8988T (cell line): Measurements from ENCODE around the gene TMEM132C.

Source experiments
- DNase-seq: peaks from one replicate; pipeline ENCODE4 v3.0.0; 2011

Gene TMEM132C

DNA sequence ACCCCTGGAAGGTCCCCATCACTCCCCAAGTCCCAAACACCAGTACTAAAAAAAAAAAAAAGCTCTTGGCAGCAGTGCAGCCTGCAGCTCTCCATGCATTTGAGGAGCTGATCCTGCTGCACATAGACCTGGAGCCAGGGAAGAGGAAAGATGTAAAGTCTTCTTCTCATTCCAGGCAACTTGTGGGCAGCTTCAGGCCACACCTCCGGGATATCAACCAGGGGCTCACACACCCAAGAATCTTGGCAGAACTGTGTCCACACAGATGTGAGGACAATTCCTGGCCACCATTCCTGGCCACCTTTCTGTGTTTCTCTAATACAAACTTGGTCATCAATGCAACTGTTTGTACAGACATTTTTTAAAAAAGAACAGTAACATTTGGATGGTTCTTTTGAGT, 72.7 kb downstream of the TMEM132C start:
- DNase-seq, result no peak

DNA sequence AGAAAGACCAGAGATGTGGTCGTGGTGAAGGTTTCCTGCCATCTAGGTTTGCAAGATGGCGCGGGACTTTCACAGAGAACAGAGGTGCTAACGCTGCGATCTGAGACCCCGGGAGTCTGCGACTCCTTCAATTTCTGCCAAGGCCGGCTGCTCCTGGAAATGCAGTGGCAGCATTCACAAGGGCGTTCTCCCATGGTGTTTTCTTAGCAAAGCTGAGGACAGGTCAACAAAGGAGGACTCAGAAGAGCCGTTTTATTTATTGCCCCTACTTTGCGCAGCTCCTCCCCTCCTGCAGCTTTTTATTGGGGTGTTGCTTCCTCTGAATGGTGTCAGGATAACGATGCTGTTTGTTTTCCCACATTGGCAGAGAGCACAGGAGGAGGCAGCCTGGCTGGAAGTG, 86.3 kb downstream of the TMEM132C start:
- DNase-seq, result no peak

DNA sequence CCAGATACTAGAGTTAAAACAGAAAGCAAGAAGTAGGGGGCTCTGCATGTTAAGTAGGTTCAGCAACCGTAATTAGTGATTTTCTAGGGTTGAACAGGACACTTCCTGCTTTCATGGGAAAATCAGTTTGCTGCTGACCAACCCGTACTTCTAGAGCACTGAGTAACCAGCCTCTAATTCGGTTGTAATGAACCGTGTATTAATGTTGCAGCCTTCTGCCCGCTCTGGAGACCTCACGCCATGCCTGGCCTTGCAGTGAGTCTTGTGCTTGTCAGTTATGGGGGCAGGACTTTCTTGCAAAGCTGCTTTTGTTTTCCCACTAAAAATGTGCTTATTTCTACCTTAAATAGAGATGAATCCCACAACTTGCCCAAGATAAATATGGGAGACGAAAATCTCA, 89.6 kb downstream of the TMEM132C start:
- DNase-seq, result no peak

DNA sequence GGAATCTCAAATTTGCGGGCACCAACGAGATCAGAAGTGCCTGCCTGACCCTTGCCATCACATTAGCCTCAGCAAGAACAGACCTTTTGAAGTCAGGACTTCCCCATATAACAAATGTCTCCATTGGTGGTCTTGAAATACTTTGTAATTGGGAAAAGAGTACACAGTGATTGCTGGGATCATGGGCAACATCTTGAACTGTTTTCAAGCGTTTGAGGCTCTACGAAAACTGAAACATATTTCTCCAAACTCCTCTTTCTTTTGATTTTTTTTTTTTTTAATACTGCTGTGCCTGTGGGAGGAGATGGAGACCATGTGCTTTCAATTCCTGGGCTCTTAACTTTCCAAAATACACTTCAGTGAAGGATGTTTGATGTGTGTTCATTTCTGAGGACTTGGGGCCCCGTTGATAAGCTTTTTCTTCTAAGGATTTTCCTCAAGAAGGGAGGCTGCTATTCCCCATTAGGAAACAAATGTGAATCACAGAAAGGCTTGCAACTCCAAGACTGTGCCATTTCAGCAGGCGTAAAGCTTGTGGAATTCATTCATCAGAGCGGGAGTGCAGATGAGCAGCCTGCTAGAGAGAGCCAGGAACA, 94.5 kb downstream of the TMEM132C start:
- DNase-seq, result no peak

DNA sequence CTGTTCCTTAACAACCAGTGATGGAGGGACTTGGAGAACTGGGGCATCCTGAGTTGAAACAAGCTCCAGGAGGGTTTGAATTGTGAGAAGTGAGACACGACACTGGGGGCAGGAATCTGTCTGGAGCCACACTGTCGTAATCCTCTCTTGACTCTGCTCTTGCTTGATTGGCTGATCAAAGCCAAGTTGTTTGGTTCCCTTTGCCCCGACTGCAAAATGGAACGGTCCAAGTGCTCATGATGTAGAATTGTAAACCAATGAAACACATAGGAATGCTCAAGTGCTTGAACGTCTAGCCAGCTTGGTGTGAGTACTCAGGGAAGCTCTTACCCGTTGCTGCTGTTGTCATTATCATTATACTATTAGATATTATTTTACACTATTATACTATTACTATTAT, 98.1 kb downstream of the TMEM132C start:
- no peak for DNase-seq

DNA sequence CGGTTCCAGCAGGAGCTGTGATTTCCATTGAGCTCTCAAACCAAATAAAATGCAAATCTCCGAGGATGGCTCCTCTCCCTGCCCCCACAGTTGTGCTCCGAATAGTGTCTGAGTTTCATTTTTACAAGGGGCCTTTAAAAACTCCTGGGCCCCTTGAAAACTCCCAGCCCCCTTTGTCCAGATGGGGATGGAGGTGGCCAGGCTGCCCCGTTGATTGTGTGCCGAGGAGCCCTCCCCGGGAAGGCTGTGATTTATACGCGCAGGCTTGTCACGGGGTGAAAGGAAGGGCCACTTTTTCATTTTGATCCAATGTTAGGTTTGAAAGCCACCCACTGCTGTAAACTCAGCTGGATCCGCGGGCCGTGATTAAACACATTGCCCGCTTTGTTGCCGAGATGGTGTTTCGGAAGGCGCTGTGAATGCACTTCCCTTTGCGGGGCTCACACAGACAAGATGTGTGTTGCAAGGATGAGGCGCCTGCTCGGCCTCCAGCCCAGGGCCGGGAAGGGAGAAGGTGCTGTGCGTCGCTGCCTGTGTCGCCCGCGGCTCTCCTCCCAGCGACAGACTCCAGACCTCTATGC, 98.8 kb downstream of the TMEM132C start:
- no peak for DNase-seq

DNA sequence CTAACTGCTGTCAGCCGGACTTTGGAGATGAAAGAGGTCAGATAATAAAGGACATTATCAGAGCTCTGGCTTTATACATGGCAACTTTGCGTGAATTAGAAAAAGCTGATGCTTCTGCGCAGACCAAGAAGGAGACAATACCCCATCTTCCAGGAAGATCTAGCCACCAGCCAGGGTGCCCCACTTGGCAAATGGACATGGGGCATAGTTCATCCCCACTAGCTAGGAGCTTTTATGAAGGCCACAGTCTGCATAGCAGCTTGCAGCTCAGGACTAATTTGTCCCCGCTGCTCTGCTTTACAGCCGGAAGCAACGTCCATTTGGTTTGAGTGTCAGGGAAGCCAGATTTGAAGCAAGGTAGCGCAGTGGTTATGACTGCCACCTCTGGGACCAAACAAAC, 101.0 kb downstream of the TMEM132C start:
- DNase-seq, result no peak

DNA sequence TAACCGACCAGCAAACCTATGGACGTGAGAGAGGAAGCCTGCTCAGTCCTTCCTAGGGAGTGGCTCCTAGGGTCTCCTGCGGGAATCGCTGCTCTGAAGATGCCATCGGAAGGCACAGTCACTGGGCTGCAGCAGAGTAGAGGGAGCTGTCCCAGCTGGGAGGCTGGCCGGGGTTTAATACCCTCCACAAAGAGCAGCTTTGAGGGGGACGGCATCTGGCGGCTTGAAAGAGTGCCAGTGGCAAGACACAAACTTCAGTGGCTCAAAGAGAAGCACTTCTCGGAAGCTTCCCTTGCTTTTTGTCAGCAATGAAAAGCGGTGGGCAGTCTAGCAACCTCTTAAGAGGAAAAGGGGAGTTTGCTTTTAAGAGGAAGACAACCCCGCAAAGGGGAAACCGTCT, 114.6 kb downstream of the TMEM132C start:
- no peak for DNase-seq

DNA sequence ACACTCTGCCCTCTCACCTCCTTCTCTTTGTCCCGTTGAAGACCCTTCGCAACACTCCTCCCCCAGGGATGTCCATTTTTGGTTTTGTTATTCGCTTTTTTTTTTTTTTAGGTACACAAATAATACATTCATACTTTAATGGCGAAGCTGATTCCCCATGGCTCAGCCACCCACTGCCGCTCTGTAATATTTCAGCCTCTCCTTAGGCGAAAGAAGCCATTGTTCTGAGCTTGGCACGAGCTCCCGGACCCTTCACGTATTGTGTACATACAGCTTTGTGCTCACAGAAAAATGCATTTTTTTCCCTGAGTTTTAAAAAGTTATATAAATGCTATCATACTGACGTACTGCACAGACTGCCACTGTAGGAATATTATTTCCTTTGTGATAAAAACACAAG, 115.0 kb downstream of the TMEM132C start:
- DNase-seq, result no peak

DNA sequence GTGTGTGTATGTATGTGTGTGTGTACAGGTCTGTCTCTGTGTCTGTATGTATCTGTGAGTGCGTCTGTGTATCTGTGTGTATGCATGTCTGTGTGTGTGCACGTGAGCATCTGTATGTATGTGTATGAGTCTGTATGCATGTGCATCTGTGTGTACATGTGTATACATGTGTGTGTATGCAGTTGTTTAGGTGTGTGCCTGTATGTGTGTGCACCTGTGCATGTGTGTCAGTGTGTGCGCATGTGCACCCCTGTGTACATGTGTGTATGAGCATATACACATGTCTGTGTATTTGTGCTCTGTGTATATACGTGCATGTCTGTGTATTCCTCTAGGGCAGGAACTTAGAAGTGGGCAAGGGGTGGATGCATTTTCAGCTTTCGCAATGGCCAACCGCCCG, 116.0 kb downstream of the TMEM132C start:
- DNase-seq, result no peak

DNA sequence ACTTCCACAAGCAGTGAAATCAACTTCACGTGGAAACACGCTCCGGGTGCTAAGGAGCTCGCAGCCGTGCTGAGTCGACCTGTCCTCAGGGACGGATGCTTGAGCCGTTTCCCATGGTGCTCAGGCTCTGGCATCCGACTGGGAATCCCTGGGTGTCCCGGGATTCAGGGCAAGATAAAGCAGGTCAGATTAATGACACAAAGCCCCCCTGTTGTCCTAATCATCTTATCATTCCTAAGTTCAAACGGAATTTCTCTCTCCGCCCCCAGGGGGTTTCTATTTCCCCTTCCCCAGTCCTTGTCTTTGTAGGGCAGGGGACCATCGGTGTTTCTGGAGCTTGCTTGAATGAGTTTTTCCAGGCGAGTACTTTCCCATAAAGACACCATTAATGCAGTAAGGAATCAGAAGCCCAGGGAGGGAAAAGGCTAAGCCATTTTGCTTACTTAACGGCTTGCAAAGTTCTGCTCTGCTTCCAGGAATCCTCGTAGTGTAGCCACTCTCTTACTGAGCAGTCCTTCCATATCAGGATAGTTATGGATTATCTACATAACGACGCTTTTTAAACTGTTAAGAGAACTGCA, 116.5 kb downstream of the TMEM132C start:
- DNase-seq, result no peak

DNA sequence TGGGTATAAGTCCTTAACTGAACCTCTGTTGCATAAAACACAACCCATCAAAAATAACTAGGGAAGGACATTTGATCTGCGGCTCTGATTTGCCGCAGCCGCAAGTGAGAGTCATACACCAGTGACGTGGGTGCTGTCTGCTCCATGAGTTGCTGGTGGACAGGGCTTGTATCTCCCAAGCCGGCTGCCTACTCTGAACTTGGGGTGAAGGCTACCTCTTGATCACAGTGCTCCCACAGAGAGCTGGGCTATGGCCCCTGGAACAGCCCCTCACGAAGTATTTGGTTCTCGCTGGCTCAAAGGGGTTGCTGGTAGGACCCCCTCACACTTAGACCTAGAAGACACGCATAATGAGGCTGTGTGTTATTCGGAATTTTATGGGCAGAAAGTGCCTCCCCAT, 118.8 kb downstream of the TMEM132C start:
- no peak for DNase-seq

DNA sequence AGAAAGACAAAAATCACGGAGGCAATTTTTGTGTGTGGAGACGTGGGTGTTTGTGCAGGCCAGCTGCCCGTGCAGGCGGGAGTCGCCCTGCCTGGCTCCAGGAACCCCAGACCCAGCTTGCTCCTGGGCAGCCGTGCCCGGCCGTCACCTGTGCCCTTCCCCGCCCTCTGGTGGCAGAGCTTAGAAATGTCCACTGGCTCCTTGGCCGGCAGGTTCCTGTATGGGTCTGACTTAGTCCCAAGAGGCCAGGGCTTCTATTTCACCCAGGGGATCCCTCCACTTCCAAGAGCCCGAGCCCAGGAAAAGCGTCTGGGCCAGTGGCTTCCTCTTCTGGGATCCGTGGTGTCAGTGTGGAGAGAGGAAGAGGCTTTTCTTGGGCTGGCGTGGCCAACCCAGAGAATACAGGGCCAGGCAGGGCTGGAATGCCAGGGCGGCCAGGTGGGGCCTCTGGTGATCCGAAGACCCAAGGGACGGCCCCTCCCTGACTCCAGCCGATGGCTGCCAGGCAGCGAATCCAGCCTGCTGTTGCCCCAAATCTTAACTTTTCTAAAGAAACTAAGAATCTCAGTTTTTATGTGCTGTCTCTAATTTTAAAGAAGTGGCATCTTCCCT, 120.9 kb downstream of the TMEM132C start:
- DNase-seq, result no peak

DNA sequence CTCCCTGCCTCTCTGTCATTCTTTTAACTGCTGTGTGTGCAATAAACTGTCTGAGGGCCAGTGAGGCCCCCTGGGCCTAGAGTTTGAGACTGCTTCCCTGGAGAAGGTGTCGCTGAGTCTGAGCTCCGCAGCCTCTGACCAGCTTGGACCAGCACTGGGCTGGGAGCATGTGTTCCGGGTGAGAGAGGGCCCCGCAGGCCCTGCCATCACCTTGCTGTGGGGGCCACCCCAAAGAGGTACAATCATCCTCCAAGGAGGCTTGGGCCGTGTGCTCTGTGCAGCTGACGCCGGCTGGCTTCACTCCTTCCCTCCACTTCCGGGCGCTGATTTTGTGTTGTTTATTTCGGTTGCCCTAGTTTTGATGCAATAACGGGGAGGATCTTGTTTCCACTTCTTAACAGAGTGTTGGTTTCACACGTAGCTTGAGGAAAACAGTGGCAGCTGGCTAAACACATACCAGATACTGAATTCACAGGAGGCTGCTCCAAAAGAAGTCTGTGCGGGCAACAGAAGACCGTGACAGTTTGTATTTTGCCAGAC, 121.6 kb downstream of the TMEM132C start:
- DNase-seq, result no peak

DNA sequence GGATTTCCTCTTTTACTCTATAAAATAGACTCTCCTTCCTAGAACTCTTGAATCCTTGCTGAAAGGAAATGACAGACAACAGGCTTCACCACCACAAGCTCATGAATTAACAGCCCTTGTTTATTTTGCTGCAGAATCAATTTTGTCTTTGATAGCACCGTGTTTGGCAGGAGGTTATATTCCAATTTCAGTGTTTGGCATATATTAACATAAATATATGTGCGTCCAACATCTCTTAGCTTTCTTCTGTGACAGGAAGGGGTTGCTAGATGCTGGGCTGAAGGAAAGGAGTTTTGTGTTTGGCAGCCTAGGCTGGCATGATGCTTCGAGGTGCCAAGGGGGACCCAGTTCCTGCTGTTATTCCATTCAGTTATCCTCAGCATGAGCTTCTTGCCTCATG, 126.4 kb downstream of the TMEM132C start:
- DNase-seq, result no peak

DNA sequence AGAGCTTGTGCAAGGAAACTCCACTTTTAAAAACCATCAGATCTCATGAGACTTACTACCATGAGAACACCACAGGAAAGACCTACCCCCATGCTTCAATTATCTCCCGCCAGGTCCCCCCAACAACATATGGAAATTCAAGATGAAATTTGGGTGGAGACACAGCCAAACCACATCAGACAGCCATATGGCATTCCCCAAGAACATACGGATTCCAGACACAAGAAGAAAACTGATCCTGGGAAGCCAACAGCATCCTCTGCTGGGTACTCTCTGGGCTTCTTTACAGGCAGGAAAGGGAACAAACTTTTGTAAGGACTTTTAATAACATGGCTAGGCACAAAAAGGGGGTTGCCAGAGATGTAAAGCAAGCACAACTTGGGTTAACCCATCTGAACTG, 127.2 kb downstream of the TMEM132C start:
- DNase-seq, result no peak

DNA sequence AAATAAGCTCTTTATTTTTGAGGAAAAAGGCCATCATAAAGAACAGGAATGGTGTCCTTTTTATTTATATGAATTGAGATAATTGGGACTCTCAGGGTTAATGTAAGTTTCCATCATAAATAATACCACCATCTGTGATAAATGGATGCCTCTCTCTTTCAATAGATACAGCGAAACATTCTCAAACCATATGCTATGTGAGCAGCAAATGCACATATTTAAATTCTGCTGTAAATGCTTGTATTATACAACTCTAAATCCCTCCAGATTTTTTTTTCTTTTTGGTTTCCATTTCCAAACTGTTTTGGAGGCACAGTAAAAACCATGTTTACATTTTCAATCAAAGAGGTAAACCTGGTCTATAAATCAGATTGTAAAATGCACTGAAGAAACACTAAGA, 132.3 kb downstream of the TMEM132C start:
- no peak for DNase-seq

DNA sequence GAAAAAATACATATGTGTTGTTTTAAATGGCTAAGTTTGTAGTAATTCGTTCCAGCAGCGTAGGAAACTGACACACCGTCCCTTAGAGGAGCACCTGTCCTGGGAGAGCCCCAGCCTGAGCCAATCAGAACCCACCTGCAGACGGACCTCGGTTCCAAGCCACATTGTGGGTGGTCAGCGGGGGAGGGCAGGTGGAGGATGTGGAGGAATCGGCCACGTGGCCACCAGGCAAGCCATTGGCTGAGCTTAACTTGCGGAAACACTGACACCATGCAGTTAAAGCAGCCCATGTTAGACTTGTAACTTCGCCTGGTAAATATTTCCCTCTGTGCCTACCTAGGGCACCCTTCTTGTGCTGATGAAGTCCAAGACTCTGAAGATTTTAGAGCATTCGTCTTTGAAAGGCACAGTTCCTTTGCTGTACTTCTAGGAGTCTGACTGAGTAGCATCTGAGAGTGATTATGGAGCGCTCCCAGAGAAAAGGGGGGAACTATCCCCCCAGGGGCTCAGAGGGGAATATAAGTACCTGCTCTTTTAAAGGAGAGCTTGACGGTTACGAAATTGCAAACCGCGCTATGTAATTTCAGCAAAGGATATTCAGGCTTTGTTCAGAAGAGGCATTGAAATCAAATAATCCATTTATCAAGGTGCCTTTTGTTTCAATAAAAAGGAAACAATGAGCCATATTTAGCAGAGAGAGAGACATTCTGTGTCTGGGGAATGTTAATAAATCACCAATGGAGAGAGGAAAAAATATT, 135.7 kb downstream of the TMEM132C start:
- DNase-seq, result no peak

DNA sequence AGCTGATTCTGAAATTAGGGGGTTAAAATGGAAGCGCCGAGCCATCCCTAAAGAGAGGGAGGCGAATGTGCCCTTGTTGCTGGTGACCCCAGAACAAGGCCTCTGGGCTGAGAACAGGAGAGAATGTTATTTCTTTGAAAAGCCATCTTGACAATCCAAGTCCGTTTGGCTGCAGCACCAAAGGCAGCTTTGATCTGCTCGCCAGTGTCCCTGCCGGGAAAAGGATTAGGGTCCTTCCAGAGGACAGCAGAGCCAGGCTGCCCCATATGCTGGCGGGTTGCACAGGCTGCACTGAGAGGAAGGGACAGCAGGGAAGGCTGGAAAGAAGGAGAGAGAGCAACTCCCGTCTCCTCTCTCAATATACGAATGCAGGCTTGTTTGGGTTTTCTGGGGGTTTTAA, 141.7 kb downstream of the TMEM132C start:
- DNase-seq, result no peak

DNA sequence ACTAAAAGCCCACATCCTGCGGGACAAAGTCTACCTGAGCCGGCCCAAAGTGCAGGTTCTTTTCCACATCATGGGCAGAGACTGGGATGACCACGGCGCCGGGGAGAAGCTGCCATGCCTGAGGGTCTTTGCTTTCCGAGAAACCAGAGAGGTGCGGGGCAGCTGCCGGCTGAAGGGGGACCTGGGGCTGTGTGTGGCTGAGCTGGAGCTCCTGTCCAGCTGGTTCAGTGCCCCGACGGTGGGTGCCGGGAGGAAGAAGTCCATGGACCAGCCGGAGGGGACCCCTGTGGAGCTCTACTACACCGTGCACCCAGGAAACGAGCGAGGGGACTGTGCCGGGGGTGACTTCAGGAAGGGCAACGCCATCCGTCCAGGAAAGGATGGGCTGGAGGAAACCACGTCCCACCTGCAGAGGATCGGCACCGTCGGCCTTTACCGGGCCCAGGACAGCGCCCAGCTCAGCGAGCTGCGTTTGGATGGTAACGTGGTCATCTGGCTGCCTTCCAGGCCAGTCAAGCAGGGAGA, 148.1 kb downstream of the TMEM132C start:
- DNase-seq, result no peak

DNA sequence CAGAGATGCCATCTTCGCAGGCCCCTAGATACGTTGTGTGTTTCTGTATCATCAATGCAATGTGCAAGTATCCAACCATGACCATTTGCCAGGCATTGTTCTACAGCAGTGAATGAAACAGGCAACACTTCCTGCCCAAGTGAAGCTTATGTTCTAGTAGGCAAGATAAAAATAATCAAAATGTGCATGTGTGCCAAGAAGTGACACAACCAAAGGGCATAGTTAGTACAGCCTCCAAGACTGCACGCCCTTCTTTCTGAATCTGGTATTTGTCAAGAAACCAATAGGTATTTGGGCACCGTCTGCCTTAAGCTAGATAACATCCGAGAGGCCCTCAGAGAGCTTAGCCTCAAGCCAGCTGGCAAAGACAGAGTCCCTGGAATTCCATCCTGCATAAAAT, 152.0 kb downstream of the TMEM132C start:
- no peak for DNase-seq

DNA sequence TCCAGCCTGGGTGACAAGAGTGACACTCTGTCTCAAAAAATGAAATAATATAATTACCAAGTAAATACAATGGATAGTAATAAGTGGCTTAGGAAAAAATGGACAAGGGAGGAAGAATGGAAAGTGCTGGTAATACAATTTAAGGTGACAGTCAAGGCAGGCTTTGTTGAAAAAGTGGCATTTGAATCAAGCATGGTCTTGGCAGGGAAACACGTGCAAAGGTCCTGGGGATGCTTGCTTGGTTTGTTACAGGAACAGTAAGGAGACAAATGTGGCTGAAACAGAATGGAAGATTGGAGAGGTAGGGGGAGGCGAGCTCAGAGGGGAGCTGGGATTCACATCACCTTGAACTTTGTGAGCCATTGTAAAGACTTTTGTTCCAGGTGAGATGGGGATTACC, 153.2 kb downstream of the TMEM132C start:
- no peak for DNase-seq

DNA sequence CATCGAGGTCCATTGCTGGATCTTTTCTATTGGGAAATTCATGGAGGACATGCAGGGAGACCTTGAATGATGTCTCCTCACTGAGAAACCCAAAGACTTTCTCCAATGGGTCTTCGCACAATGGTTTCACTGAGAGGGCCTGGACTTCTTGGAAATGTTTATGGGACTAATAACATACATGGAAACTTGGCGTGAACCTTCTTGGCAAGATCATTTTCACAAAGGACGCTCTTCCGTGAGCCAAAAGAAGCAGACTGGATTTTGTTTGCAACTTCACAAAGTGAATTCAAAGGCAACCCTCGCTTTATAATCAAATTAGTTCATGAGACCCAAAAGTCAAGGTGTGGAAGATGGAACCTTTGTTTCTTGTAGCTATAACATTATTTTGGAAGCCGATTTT, 154.4 kb downstream of the TMEM132C start:
- no peak for DNase-seq
